ENCODE measurements around the gene HGS.

Gene HGS

GRCh38 chr17:81714412-81715106 is 30.7 kb downstream of the HGS start:
- no peak for TF ChIP-seq CTCF (IDR thresholded peaks at IDR 0.05; ENCODE audit: low read depth, low read length, missing control alignments)
- H3K27ac ChIP-seq: no peak overlapping the region
- H3K36me3 ChIP-seq (replicated peaks): no peaks in the 10 kb centered on the region
- DNase-seq: no peak
- H3K27me3 ChIP-seq (replicated peaks): no peaks in the 10 kb centered on the region
- H3K4me3 ChIP-seq (ENCODE audit: low read depth, low read length): no peak overlapping the region
- in situ Hi-C loops (cut with HindIII; ENCODE audit: low pct_ligation_motif_present, low sequenced_read_pairs): no loop called here

GRCh38 chr17:81715107-81715871 is 31.5 kb downstream of the HGS start:
- H3K36me3 ChIP-seq (replicated peaks): no peaks in the 10 kb centered on the region
- H3K4me3 ChIP-seq (ENCODE audit: low read depth, low read length): no peak overlapping the region
- DNase-seq: no peak
- H3K27ac ChIP-seq: no peak overlapping the region
- in situ Hi-C loops (cut with HindIII; ENCODE audit: low pct_ligation_motif_present, low sequenced_read_pairs): no loop called here
- TF ChIP-seq CTCF (IDR thresholded peaks at IDR 0.05; ENCODE audit: low read depth, low read length, missing control alignments): no peak
- H3K27me3 ChIP-seq (replicated peaks): no peaks in the 10 kb centered on the region

- in situ Hi-C loops (cut with HindIII; ENCODE audit: low pct_ligation_motif_present, low sequenced_read_pairs): no loop called here
- no peak for DNase-seq
- H3K4me3 ChIP-seq (ENCODE audit: low read depth, low read length): no peak overlapping the region
- TF ChIP-seq CTCF (IDR thresholded peaks at IDR 0.05; ENCODE audit: low read depth, low read length, missing control alignments): no peak
- H3K27me3 ChIP-seq (replicated peaks): no peaks in the 10 kb centered on the region
- H3K27ac ChIP-seq: no peak overlapping the region
- H3K36me3 ChIP-seq (replicated peaks): no peaks in the 10 kb centered on the region
Measured at GRCh38 chr17:81715872-81716673, 32.3 kb downstream of the HGS start.

GRCh38 chr17:81716674-81716996 is 32.8 kb downstream of the HGS start:
- H3K4me3 ChIP-seq (ENCODE audit: low read depth, low read length): no peak overlapping the region
- in situ Hi-C loops (cut with HindIII; ENCODE audit: low pct_ligation_motif_present, low sequenced_read_pairs): no loop called here

More at GRCh38 chr17:81716674-81716996, 32.8 kb downstream of the HGS start:
- Histone ChIP-seq H3K27ac (no peak overlapping the region), H3K27me3 (replicated peaks) (no peaks in the 10 kb centered on the region), H3K36me3 (replicated peaks) (no peaks in the 10 kb centered on the region)
- no peak for DNase-seq
- no peak for TF ChIP-seq CTCF (IDR thresholded peaks at IDR 0.05; ENCODE audit: low read depth, low read length, missing control alignments)
